DND-41 (cell line): ENCODE data around the gene TAS2R46.
A peak's percentile ranks its signal among the peaks of the same experiment; 100 is the strongest.
"Not testable (repeated sequence)": the region's sequence is repeated elsewhere in the genome, so short reads cannot be mapped to it uniquely, and the experiment has no call there.

Experiments used
- ATAC-seq: fragments of 200-7000 bp; cut with Tn5 transposase; 3 replicates; pipeline ENCODE4 v1.9.1; 2021; ENCODE audit warnings: low read depth; ENCODE audit not compliant: insufficient read depth
- DNase-seq: peaks from one replicate; pipeline ENCODE4 v3.0.0-alpha.2; 2020
- H2AFZ ChIP-seq: 2 replicates; pipeline ENCODE4 v1.6.0; 2012; ENCODE audit warnings: low read depth, low read length
- H3K27ac ChIP-seq: 2 replicates; pipeline ENCODE4 v1.5.1; 2012; ENCODE audit warnings: low read length, inconsistent platforms
- H3K27me3 ChIP-seq: fragments of 200-600 bp; sonication (generic); 2 replicates; pipeline ENCODE4 v1.6.0; 2012; ENCODE audit warnings: low read length, mild to moderate bottlenecking, inconsistent platforms; ENCODE audit not compliant: insufficient read depth, poor library complexity
- H3K36me3 ChIP-seq: 2 replicates; pipeline ENCODE4 v1.5.1; 2012; ENCODE audit warnings: low read length, inconsistent platforms; ENCODE audit not compliant: insufficient read depth
- H3K4me1 ChIP-seq: 2 replicates; pipeline ENCODE4 v1.5.1; 2012; ENCODE audit warnings: mild to moderate bottlenecking, low read length; ENCODE audit not compliant: insufficient read depth
- H3K4me2 ChIP-seq: 2 replicates; pipeline ENCODE4 v1.6.0; 2012; ENCODE audit warnings: mild to moderate bottlenecking, moderate library complexity, low read length, inconsistent platforms; ENCODE audit not compliant: insufficient read depth
- H3K4me3 ChIP-seq, 2 experiments: fragments of 200-600 bp in 1 of 2; shearing (Covaris generic) in 1 of 2; 2 replicates each; pipeline ENCODE4 v1.5.1; 2012 to 2016; ENCODE audit warnings: inconsistent platforms in 2 of 2, low read length in 2 of 2, mild to moderate bottlenecking in 2 of 2, low read depth in 1 of 2, moderate library complexity in 1 of 2
- H3K79me2 ChIP-seq: 2 replicates; pipeline ENCODE4 v1.6.0; 2012; ENCODE audit warnings: low read length, inconsistent platforms; ENCODE audit not compliant: insufficient read depth
- H3K9ac ChIP-seq: 2 replicates; pipeline ENCODE4 v1.6.0; 2012; ENCODE audit warnings: low read depth, mild to moderate bottlenecking, inconsistent platforms, low read length, moderate library complexity
- H3K9me3 ChIP-seq: 2 replicates; pipeline ENCODE4 v1.5.1; 2012; ENCODE audit warnings: low read length, moderate library complexity, mild to moderate bottlenecking, inconsistent platforms; ENCODE audit not compliant: insufficient read depth, severe bottlenecking
- H4K20me1 ChIP-seq: 2 replicates; pipeline ENCODE4 v1.6.0; 2012; ENCODE audit warnings: low read length; ENCODE audit not compliant: insufficient read depth
- CTCF ChIP-seq: IDR thresholded peaks from 2 replicates; pipeline ENCODE4 v1.5.1; 2012; ENCODE audit warnings: borderline replicate concordance, low read length, moderate library complexity, mild to moderate bottlenecking; ENCODE audit not compliant: poor library complexity, severe bottlenecking; ENCODE audit errors: extremely low read depth
- EZH2 ChIP-seq: IDR thresholded peaks from 3 replicates; pipeline ENCODE4 v1.6.1; 2012; ENCODE audit warnings: borderline replicate concordance, low read depth, mild to moderate bottlenecking, moderate library complexity, low read length, inconsistent platforms; ENCODE audit not compliant: severe bottlenecking

The TAS2R46 gene

DNA sequence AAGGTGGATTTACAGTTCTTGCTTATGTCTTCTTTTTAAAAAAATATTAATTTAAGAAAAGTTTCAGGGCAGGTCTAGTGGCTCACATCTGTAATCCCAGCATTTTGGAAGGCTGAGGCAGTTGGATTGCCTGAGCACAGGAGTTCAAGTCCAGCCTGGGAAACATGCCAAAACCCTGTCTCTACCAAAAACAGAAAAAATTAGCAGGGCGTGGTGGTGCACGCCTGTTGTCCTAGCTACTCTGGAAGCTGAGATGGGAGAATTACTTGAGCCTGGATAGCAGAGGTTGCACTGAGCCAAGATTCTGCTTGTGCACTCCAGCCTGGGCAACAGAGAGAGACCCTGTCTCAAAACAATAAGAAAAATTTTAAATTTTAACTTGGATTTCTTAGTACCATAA is 5.4 kb upstream of the TAS2R46 start:
- Histone ChIP-seq H3K27ac (no peak overlapping the region), H3K36me3 (no peaks in the 10 kb centered on the region), H3K4me3 (no peak overlapping the region), H3K9me3 (no peaks in the 10 kb centered on the region), H3K9ac (no peak overlapping the region), H3K4me2 (no peak overlapping the region), H3K4me1 (no peaks in the 10 kb centered on the region), H3K27me3 (no peaks in the 10 kb centered on the region), H2AFZ (no peak overlapping the region), H4K20me1 (peaks cover 4% of the 10 kb centered on the region; the same call in 1 of the 2 replicates), H3K79me2 (peaks cover 12% of the 10 kb centered on the region; the same call in 1 of the 2 replicates)
- TF ChIP-seq CTCF (no peak), EZH2 (no peak)
- DNase-seq (no peak), ATAC-seq (no peak)

DNA sequence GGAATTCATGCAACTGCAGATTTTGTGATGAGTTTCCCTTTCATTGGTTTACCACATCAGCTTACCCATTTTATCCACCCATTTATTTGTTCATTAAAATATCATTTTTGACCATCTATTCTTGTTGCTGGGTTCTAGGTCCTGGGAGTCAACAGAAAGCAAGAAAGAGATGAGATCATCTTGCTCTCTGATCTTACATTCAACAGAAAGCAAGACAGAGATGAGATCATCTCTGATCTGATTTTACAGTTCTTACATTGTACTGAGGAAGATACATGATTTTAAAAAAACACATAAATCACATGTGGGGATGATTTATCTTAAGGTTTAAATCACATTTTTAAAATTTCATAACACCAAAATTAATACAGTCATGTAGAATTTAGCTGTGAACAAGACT is 2.3 kb downstream of the TAS2R46 start:
- Histone ChIP-seq H3K9me3 (peaks cover 4% of the 10 kb centered on the region), H3K79me2 (peaks cover 20% of the 10 kb centered on the region), H3K4me3 (no peak overlapping the region), H3K36me3 (peaks cover 6% of the 10 kb centered on the region; the same call in 1 of the 2 replicates), H3K27me3 (no peaks in the 10 kb centered on the region), H3K9ac (no peak overlapping the region), H3K27ac (no peak overlapping the region), H2AFZ (no peak overlapping the region), H3K4me1 (no peaks in the 10 kb centered on the region), H4K20me1 (peaks cover 6% of the 10 kb centered on the region; the same call in 1 of the 2 replicates), H3K4me2 (no peak overlapping the region)
- ATAC-seq: no peak
- TF ChIP-seq CTCF (no peak), EZH2 (no peak)
- no peak for DNase-seq

DNA sequence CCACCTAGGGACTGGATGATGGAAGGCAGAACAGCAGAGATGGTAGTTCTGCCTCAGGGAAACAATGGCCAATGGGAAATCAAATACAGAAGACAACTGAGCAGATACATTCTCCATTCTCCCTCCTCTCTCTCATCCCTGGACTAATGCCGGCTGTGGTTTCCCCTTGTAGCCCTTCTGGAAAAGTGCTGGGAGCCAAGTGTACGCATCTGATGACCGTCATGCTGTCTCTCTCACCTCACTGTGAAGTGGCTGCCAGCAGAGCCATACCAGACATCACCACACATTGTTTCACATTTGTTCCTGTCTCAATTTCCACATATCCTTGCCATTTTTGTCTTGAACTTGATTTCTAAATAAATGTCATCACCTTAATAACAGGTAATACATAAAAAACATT is 3.1 kb downstream of the TAS2R46 start:
- no peak overlapping the region for H3K27ac ChIP-seq
- DNase-seq (no peak), ATAC-seq (no peak)
- H2AFZ ChIP-seq: no peak overlapping the region
- H3K9me3 ChIP-seq: peaks cover 4% of the 10 kb centered on the region
- H3K9ac ChIP-seq: no peak overlapping the region
- H3K27me3 ChIP-seq: no peaks in the 10 kb centered on the region
- no peak overlapping the region for H3K4me3 ChIP-seq
- H3K4me2 ChIP-seq: no peak overlapping the region
- no peak for TF ChIP-seq EZH2
- no peak for TF ChIP-seq CTCF
- H3K36me3 ChIP-seq: peaks cover 6% of the 10 kb centered on the region; the same call in 1 of the 2 replicates
- H3K4me1 ChIP-seq: no peaks in the 10 kb centered on the region
- peaks cover 18% of the 10 kb centered on the region for H3K79me2 ChIP-seq
- H4K20me1 ChIP-seq: peaks cover 6% of the 10 kb centered on the region; the same call in 1 of the 2 replicates

DNA sequence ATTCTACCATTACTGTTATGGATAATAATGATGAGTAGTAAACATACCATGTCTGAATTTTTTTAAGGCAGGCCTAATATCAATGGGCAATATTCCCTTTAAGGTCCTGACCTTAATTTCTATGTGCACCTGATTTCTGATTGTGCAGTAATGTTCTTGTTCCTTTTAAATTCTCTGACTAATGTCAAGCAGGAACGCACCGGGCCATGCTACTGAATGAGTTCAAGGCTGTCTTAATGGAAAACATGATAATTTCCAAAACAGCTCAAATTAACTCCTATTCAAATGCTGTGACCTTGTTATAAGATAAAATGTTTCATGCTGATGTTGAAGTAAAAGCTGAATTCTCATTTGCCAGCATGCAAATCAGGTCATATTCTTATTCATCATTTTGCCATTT is 6.8 kb downstream of the TAS2R46 start:
- Histone ChIP-seq H3K4me2 (no peak overlapping the region), H3K27me3 (no peaks in the 10 kb centered on the region), H3K27ac (no peak overlapping the region), H3K9me3 (peaks cover 19% of the 10 kb centered on the region), H3K79me2 (peaks cover 21% of the 10 kb centered on the region), H3K9ac (no peak overlapping the region), H3K4me3 (no peak overlapping the region), H4K20me1 (peaks cover 6% of the 10 kb centered on the region; the same call in 1 of the 2 replicates), H3K36me3 (peaks cover 12% of the 10 kb centered on the region), H2AFZ (no peak overlapping the region), H3K4me1 (no peaks in the 10 kb centered on the region)
- no peak for TF ChIP-seq CTCF
- no peak for TF ChIP-seq EZH2
- ATAC-seq (no peak), DNase-seq (no peak)

GRCh38 chr12:11049806-11050531 is 12.1 kb downstream of the TAS2R46 start:
- peaks cover 33% of the 10 kb centered on the region for H3K36me3 ChIP-seq

More at GRCh38 chr12:11049806-11050531, 12.1 kb downstream of the TAS2R46 start:
- H2AFZ ChIP-seq, H3K4me1 ChIP-seq, H3K4me3 ChIP-seq, H3K9ac ChIP-seq, H3K27me3 ChIP-seq, H3K4me2 ChIP-seq, H3K79me2 ChIP-seq, ATAC-seq, H3K27ac ChIP-seq, H4K20me1 ChIP-seq: not testable (repeated sequence)
- peaks cover 18% of the 10 kb centered on the region for H3K9me3 ChIP-seq
- peak; percentile 14 for DNase-seq
